HepG2 (cell line): ENCODE data around the gene CBX7. TPM values are rescaled to one million over a fixed set of nuclear protein-coding genes. Genes with fewer than 3 reads are reported as not detected.

Experiments used
- BRCA1 ChIP-seq: sonication (generic); formaldehyde crosslinking; IDR thresholded peaks from 2 replicates; pipeline ENCODE4 v1.4.0; 2020; ENCODE audit warnings: missing genetic modification reagents
- EEA1 ChIP-seq: sonication (generic); formaldehyde crosslinking; IDR thresholded peaks from 2 replicates; pipeline ENCODE4 v1.5.1; 2020; ENCODE audit warnings: mild to moderate bottlenecking, missing genetic modification reagents, borderline replicate concordance
- NBN ChIP-seq: fragments of 450-650 bp; conservative IDR thresholded peaks from 2 replicates; pipeline ENCODE4 v1.6.1; 2017
- ZNF335 ChIP-seq: sonication (generic); formaldehyde crosslinking; IDR thresholded peaks from 2 replicates; pipeline ENCODE4 v1.4.0; 2020; ENCODE audit warnings: missing genetic modification reagents
- ZNF354B ChIP-seq: sonication (generic); formaldehyde crosslinking; IDR thresholded peaks from 2 replicates; pipeline ENCODE4 v1.8.0; 2022; ENCODE audit warnings: mild to moderate bottlenecking, missing genetic modification reagents
- ZNF792 ChIP-seq: IDR thresholded peaks from 2 replicates; pipeline ENCODE4 v1.6.1; 2016
- ZSCAN12 ChIP-seq: sonication (generic); formaldehyde crosslinking; IDR thresholded peaks from 2 replicates; pipeline ENCODE4 v1.9.0; 2021; ENCODE audit warnings: mild to moderate bottlenecking, missing genetic modification reagents
- polyA plus RNA-seq, 8 experiments: library from polyadenylated mRNA; depleted of rRNA in 3 of 8; stranded (reverse) in 7 of 8; unstranded in 1 of 8; fragments of >200 nt; fragmentation: Illumina TruSeq in 4 of 8; extraction: Trizol in 4 of 8; gene quantifications; 2 replicates each; pipeline versions ENCODE4 v1.2.1 to v1.2.3, GENCODE V29; 2011 to 2016; ENCODE audit warnings: low read depth in 4 of 8, missing spikeins in 1 of 8, mixed read lengths in 1 of 8; ENCODE audit not compliant: insufficient read depth in 1 of 8
- total RNA-seq, 5 experiments: library from RNA; depleted of rRNA; stranded (reverse); fragments of >200 nt; fragmentation: Illumina TruSeq; extraction: Trizol; gene quantifications; 2 replicates each; pipeline ENCODE4 v1.2.3, GENCODE V29; 2016; ENCODE audit warnings: low read depth in 1 of 5
- TF ChIP-seq, protein P1 (sequence below): IDR thresholded peaks from 2 replicates; pipeline ENCODE4 v1.6.1; 2016; ENCODE audit warnings: low read depth, missing genetic modification reagents, missing compliant biosample characterization
- TF ChIP-seq, protein P2 (sequence below): sonication (generic); formaldehyde crosslinking; IDR thresholded peaks from 2 replicates; pipeline ENCODE4 v1.4.0; 2020; ENCODE audit warnings: missing genetic modification reagents, mild to moderate bottlenecking, borderline replicate concordance
- TF ChIP-seq, protein P3 (sequence below): sonication (generic); formaldehyde crosslinking; IDR thresholded peaks from 2 replicates; pipeline ENCODE4 v1.5.0; 2020; ENCODE audit warnings: missing genetic modification reagents, mild to moderate bottlenecking, borderline replicate concordance
- TF ChIP-seq, protein P4 (sequence below): IDR thresholded peaks from 2 replicates; pipeline ENCODE4 v1.6.1; 2018; ENCODE audit warnings: missing genetic modification reagents
- TF ChIP-seq, protein P5 (sequence below): sonication (generic); formaldehyde crosslinking; IDR thresholded peaks from 2 replicates; pipeline ENCODE4 v1.8.0; 2022; ENCODE audit warnings: mild to moderate bottlenecking, missing genetic modification reagents, borderline replicate concordance

CBX7 gene
- total and polyA plus RNA-seq, 2 of the 13 experiments (the other 11 are each of a cell fraction or from before 2014, with no cell fraction given) = 0.35 to 4.9 TPM

DNA sequence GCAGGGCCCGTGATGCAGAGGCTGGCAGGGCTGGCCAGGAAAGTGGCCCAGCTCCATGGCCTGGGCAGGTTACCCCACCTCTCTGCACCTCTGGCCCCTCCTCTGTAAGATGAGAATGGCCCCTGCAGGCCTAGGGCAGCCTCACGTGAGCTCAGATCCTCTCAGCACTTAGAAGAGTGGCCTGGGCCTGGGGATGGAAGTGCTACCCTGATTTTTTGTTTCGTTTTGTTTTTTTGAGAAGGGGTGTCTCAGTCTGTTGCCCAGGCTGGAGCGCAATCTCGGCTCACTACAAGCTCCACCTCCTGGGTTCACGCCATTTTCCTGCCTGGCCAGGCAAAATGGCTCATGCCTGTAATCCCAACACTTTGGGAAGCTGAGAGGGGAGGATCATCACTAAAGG is 54.5 kb downstream of the CBX7 start (continued):
- TF ChIP-seq, protein P1, sequence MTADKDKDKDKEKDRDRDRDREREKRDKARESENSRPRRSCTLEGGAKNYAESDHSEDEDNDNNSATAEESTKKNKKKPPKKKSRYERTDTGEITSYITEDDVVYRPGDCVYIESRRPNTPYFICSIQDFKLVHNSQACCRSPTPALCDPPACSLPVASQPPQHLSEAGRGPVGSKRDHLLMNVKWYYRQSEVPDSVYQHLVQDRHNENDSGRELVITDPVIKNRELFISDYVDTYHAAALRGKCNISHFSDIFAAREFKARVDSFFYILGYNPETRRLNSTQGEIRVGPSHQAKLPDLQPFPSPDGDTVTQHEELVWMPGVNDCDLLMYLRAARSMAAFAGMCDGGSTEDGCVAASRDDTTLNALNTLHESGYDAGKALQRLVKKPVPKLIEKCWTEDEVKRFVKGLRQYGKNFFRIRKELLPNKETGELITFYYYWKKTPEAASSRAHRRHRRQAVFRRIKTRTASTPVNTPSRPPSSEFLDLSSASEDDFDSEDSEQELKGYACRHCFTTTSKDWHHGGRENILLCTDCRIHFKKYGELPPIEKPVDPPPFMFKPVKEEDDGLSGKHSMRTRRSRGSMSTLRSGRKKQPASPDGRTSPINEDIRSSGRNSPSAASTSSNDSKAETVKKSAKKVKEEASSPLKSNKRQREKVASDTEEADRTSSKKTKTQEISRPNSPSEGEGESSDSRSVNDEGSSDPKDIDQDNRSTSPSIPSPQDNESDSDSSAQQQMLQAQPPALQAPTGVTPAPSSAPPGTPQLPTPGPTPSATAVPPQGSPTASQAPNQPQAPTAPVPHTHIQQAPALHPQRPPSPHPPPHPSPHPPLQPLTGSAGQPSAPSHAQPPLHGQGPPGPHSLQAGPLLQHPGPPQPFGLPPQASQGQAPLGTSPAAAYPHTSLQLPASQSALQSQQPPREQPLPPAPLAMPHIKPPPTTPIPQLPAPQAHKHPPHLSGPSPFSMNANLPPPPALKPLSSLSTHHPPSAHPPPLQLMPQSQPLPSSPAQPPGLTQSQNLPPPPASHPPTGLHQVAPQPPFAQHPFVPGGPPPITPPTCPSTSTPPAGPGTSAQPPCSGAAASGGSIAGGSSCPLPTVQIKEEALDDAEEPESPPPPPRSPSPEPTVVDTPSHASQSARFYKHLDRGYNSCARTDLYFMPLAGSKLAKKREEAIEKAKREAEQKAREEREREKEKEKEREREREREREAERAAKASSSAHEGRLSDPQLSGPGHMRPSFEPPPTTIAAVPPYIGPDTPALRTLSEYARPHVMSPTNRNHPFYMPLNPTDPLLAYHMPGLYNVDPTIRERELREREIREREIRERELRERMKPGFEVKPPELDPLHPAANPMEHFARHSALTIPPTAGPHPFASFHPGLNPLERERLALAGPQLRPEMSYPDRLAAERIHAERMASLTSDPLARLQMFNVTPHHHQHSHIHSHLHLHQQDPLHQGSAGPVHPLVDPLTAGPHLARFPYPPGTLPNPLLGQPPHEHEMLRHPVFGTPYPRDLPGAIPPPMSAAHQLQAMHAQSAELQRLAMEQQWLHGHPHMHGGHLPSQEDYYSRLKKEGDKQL (CRISPR knock-in tag) = no peak
- TF ChIP-seq, protein P2, sequence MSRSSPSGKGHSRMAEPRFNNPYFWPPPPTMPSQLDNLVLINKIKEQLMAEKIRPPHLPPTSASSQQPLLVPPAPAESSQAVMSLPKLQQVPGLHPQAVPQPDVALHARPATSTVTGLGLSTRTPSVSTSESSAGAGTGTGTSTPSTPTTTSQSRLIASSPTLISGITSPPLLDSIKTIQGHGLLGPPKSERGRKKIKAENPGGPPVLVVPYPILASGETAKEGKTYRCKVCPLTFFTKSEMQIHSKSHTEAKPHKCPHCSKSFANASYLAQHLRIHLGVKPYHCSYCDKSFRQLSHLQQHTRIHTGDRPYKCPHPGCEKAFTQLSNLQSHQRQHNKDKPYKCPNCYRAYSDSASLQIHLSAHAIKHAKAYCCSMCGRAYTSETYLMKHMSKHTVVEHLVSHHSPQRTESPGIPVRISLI (CRISPR knock-in tag) = no peak
- TF ChIP-seq BRCA1 (CRISPR knock-in tag) (no peak), NBN (no peak), ZNF792 (CRISPR knock-in tag) (no peak), ZSCAN12 (CRISPR knock-in tag) (no peak), ZNF335 (no peak), ZNF354B (CRISPR knock-in tag) (no peak), EEA1 (CRISPR knock-in tag) (no peak)
- TF ChIP-seq, protein P3, sequence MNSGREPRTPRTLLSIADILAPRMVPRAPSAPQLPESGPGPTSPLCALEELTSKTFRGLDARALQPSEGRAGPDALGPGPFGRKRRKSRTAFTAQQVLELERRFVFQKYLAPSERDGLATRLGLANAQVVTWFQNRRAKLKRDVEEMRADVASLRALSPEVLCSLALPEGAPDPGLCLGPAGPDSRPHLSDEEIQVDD (CRISPR knock-in tag) = no peak
- TF ChIP-seq, protein P4, sequence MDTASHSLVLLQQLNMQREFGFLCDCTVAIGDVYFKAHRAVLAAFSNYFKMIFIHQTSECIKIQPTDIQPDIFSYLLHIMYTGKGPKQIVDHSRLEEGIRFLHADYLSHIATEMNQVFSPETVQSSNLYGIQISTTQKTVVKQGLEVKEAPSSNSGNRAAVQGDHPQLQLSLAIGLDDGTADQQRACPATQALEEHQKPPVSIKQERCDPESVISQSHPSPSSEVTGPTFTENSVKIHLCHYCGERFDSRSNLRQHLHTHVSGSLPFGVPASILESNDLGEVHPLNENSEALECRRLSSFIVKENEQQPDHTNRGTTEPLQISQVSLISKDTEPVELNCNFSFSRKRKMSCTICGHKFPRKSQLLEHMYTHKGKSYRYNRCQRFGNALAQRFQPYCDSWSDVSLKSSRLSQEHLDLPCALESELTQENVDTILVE (CRISPR knock-in tag) = no peak
- TF ChIP-seq, protein P5, sequence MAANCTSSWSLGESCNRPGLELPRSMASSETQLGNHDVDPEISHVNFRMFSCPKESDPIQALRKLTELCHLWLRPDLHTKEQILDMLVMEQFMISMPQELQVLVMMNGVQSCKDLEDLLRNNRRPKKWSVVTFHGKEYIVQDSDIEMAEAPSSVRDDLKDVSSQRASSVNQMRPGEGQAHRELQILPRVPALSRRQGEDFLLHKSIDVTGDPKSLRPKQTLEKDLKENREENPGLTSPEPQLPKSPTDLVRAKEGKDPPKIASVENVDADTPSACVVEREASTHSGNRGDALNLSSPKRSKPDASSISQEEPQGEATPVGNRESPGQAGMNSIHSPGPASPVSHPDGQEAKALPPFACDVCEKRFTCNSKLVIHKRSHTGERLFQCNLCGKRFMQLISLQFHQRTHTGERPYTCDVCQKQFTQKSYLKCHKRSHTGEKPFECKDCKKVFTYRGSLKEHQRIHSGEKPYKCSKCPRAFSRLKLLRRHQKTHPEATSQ (CRISPR knock-in tag) = no peak
